K562 (cell line): ENCODE results near the gene FAM174C. TPM values are rescaled to one million over a fixed set of nuclear protein-coding genes. Genes with fewer than 3 reads are reported as not detected.

ENCODE experiments used
- ARID3B ChIP-seq: fragments of 250-450 bp; sonication (Bioruptor Pico); IDR thresholded peaks from 2 replicates; pipeline ENCODE4 v1.4.0; 2020; ENCODE audit warnings: borderline replicate concordance
- CTBP1 ChIP-seq: fragments of 450-650 bp; IDR thresholded peaks from 2 replicates; pipeline ENCODE4 v1.6.1; 2016; ENCODE audit warnings: borderline replicate concordance
- E2F1 ChIP-seq: sonication (generic); formaldehyde crosslinking; IDR thresholded peaks from 2 replicates; pipeline ENCODE4 v1.8.1; 2023; ENCODE audit warnings: mild to moderate bottlenecking, missing genetic modification reagents, moderate library complexity
- ESRRA ChIP-seq: fragments of 450-650 bp; IDR thresholded peaks from 2 replicates; pipeline ENCODE4 v1.6.1; 2014; ENCODE audit warnings: low read depth, mild to moderate bottlenecking, moderate library complexity, borderline replicate concordance
- EWSR1 ChIP-seq: fragments of 450-650 bp; IDR thresholded peaks from 2 replicates; pipeline ENCODE4 v1.6.1; 2018; ENCODE audit warnings: borderline replicate concordance, mild to moderate bottlenecking, low read depth, moderate library complexity; ENCODE audit not compliant: partially characterized antibody
- FOSL1 ChIP-seq: fragments of 200-800 bp; sonication (Bioruptor generic); conservative IDR thresholded peaks from 2 replicates; pipeline ENCODE4 v1.6.1; 2016; ENCODE audit warnings: missing genetic modification characterization, missing compliant biosample characterization
- HDAC3 ChIP-seq: fragments of 450-650 bp; IDR thresholded peaks from 2 replicates; pipeline ENCODE4 v1.6.1; 2018; ENCODE audit warnings: borderline replicate concordance, mild to moderate bottlenecking, moderate library complexity; ENCODE audit not compliant: partially characterized antibody
- KDM5B ChIP-seq: fragments of 200-600 bp; sonication (generic); IDR thresholded peaks from 2 replicates; pipeline ENCODE4 v1.6.1; 2012; ENCODE audit warnings: low read depth, mild to moderate bottlenecking, moderate library complexity, low read length, control low read depth, inconsistent platforms; ENCODE audit not compliant: insufficient replicate concordance
- POU5F1 ChIP-seq: fragments of 150-350 bp; IDR thresholded peaks from 2 replicates; pipeline ENCODE4 v1.6.1; 2014; ENCODE audit warnings: borderline replicate concordance, low read length, low read depth, mild to moderate bottlenecking; ENCODE audit not compliant: partially characterized antibody
- RAD51 ChIP-seq: fragments of 450-650 bp; IDR thresholded peaks from 2 replicates; pipeline ENCODE4 v1.7.1; 2016; ENCODE audit warnings: low read depth, mild to moderate bottlenecking, borderline replicate concordance
- SMAD3 ChIP-seq: fragments of 450-650 bp; formaldehyde crosslinking; conservative IDR thresholded peaks from 2 replicates; pipeline ENCODE4 v1.4.0; 2020; ENCODE audit warnings: mild to moderate bottlenecking
- SP1 ChIP-seq: sonication (generic); formaldehyde crosslinking; IDR thresholded peaks from 2 replicates; pipeline ENCODE4 v1.8.1; 2022; ENCODE audit warnings: mild to moderate bottlenecking, missing genetic modification reagents
- TRIM24 ChIP-seq, 2 experiments: fragments of 450-650 bp; IDR thresholded peaks; 2 replicates each; pipeline ENCODE4 v1.6.1; 2016
- ZFX ChIP-seq: sonication (generic); formaldehyde crosslinking; IDR thresholded peaks from 2 replicates; pipeline ENCODE4 v1.8.0; 2022; ENCODE audit warnings: mild to moderate bottlenecking, missing genetic modification reagents, moderate library complexity
- ZNF609 ChIP-seq: sonication (generic); formaldehyde crosslinking; IDR thresholded peaks from 2 replicates; pipeline ENCODE4 v1.8.1; 2023; ENCODE audit warnings: missing genetic modification reagents, mild to moderate bottlenecking, borderline replicate concordance
- polyA plus RNA-seq, 8 experiments: library from polyadenylated mRNA; depleted of rRNA in 4 of 8; stranded (reverse) in 5 of 8; unstranded in 3 of 8; fragments of >200 nt; fragmentation: Nextera tagmentation in 2 of 8; fragmentation: Illumina TruSeq in 1 of 8; extraction: Ambion mirVana in 2 of 8; extraction: Trizol in 1 of 8; gene quantifications; 2 replicates each; pipeline versions ENCODE4 v1.2.1 to v1.2.3, GENCODE V29; 2011 to 2014; ENCODE audit warnings: inconsistent platforms in 1 of 8, missing spikeins in 1 of 8
- total RNA-seq, 7 experiments: library from RNA; depleted of rRNA in 6 of 7; stranded (reverse); fragments of >200 nt in 6 of 7; fragmentation: Illumina TruSeq in 2 of 7; extraction: Trizol in 2 of 7; gene quantifications; 2 replicates each; pipeline versions ENCODE4 v1.2.1 to v1.2.3, GENCODE V29; 2011 to 2021; ENCODE audit warnings: low replicate concordance in 1 of 7
- TF ChIP-seq, protein P1 (sequence below): fragments of 250-450 bp; sonication (Bioruptor Pico); IDR thresholded peaks from 2 replicates; pipeline ENCODE4 v1.4.0; 2020; ENCODE audit warnings: mild to moderate bottlenecking, moderate library complexity

The FAM174C gene
- total and polyA plus RNA-seq, 9 of the 15 experiments (the other 6 are each of a cell fraction or from before 2014, with no cell fraction given) = 0.66 to 89.6 (median 20.3) TPM

- TF ChIP-seq E2F1 (CRISPR knock-in tag) (peak; percentile 74), FOSL1 (tag) (peak; percentile 68), SP1 (peak; percentile 62), ZNF609 (no peak), POU5F1 (peak; percentile 18), SMAD3 (CRISPR knock-in tag) (peak; percentile 68; the same call in 1 of the 2 replicates), EWSR1 (no peak), ZFX (CRISPR knock-in tag) (peak; percentile 94), ARID3B (CRISPR knock-in tag) (0 out of 2 replicates have a peak, but pooled peaks have one; percentile 37), RAD51 (no peak), TRIM24 (IDR thresholded peaks at IDR 0.05) (no peak), HDAC3 (no peak), KDM5B (peak; percentile 63), CTBP1 (peak; percentile 95), ESRRA (peak; percentile 66; the same call in 1 of the 2 replicates)
- TF ChIP-seq, protein P1, sequence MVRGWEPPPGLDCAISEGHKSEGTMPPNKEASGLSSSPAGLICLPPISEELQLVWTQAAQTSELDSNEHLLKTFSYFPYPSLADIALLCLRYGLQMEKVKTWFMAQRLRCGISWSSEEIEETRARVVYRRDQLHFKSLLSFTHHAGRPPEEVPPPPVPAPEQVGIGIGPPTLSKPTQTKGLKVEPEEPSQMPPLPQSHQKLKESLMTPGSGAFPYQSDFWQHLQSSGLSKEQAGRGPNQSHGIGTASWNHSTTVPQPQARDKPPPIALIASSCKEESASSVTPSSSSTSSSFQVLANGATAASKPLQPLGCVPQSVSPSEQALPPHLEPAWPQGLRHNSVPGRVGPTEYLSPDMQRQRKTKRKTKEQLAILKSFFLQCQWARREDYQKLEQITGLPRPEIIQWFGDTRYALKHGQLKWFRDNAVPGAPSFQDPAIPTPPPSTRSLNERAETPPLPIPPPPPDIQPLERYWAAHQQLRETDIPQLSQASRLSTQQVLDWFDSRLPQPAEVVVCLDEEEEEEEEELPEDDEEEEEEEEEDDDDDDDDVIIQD = peak; percentile 59; the same call in 1 of the 2 replicates
Observed at GRCh38 chr19:1239796-1240737, 35.3 kb upstream of the FAM174C start (continued).
